ENCODE results near the gene TYRO3. TPM values are rescaled to one million over a fixed set of nuclear protein-coding genes. Genes with fewer than 3 reads are reported as not detected.

TYRO3 gene
- total RNA-seq, 1 donor from 2014 or later: 106 TPM

- H3K4me3 Mint-ChIP-seq (ENCODE audit: low read depth): peak overlapping the region; percentile 65
- H3K27ac Mint-ChIP-seq: no peak overlapping the region
- peaks cover 10% of the 10 kb centered on the region for H3K36me3 Mint-ChIP-seq (ENCODE audit: insufficient read depth)
- peaks cover 51% of the 10 kb centered on the region for H3K27me3 Mint-ChIP-seq
- H3K4me1 Mint-ChIP-seq (ENCODE audit: low read depth): peaks cover 1% of the 10 kb centered on the region
- no peaks in the 10 kb centered on the region for H3K9me3 Mint-ChIP-seq (ENCODE audit: low read depth)
- no peak for DNase-seq (ENCODE audit: low spot score, unreplicated experiment)
- TF ChIP-seq, protein P1, sequence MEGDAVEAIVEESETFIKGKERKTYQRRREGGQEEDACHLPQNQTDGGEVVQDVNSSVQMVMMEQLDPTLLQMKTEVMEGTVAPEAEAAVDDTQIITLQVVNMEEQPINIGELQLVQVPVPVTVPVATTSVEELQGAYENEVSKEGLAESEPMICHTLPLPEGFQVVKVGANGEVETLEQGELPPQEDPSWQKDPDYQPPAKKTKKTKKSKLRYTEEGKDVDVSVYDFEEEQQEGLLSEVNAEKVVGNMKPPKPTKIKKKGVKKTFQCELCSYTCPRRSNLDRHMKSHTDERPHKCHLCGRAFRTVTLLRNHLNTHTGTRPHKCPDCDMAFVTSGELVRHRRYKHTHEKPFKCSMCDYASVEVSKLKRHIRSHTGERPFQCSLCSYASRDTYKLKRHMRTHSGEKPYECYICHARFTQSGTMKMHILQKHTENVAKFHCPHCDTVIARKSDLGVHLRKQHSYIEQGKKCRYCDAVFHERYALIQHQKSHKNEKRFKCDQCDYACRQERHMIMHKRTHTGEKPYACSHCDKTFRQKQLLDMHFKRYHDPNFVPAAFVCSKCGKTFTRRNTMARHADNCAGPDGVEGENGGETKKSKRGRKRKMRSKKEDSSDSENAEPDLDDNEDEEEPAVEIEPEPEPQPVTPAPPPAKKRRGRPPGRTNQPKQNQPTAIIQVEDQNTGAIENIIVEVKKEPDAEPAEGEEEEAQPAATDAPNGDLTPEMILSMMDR (IDR thresholded peaks at IDR 0.05; ENCODE audit: unreplicated experiment): no peak
Measured at GRCh38 chr15:41512940-41513505, 46.0 kb upstream of the TYRO3 start.

DNA sequence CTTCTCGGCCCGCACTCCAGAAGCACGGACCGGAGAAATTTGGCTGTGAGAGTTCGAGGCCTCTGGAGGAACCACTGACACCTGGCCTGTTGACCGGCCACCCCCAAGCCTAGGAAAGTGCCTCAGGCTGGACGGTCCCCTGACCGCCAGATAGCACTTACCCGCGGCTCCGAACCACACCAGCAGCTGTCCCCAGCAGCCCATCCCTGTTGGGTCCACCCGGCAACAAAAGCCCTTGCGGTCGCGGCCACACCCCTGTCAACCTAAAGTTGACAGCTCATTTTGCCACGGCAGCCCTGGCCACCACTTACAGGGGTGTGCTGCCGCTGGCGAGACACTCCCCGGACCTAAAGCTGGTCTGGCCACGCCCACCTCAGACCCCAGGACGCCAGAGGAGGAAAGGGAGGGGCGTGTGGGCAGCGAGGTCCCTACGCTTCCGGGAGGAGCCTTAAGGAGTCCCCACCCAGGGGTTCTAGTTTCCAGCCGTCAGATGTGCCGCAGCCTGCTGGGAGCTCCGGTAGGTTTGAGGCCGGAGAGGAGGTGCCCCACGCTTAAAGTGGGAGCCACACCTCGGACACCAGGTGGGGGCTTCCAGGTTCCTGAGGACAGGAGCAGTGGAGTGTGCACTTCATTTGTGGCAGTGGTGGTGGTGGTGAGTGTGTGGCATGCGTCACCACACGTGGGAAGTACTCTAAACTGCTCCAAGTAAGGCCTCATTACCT, 45.3 kb upstream of the TYRO3 start, which contains the start of gene LTK:
Gene LTK (minus strand): TSS at position 322 of the 722 bp plus-strand sequence. CDS start 118 bp downstream, at position 204.
- H3K36me3 Mint-ChIP-seq (ENCODE audit: insufficient read depth): peaks cover 10% of the 10 kb centered on the region
- peaks cover 1% of the 10 kb centered on the region for H3K4me1 Mint-ChIP-seq (ENCODE audit: low read depth)
- TF ChIP-seq, protein P1 (IDR thresholded peaks at IDR 0.05; ENCODE audit: unreplicated experiment): no peak
- H3K27me3 Mint-ChIP-seq: peaks cover 47% of the 10 kb centered on the region
- H3K27ac Mint-ChIP-seq: no peak within 1 kb of the TSS
- peak within 1 kb of the TSS; percentile 65 for H3K4me3 Mint-ChIP-seq (ENCODE audit: low read depth)
- no peak for DNase-seq (ENCODE audit: low spot score, unreplicated experiment)
- H3K9me3 Mint-ChIP-seq (ENCODE audit: low read depth): no peaks in the 10 kb centered on the region

- Mint-ChIP-seq H3K27ac (no peak overlapping the region), H3K4me1 (ENCODE audit: low read depth) (peaks cover 1% of the 10 kb centered on the region), H3K9me3 (ENCODE audit: low read depth) (no peaks in the 10 kb centered on the region), H3K36me3 (ENCODE audit: insufficient read depth) (peaks cover 15% of the 10 kb centered on the region), H3K4me3 (ENCODE audit: low read depth) (no peak overlapping the region), H3K27me3 (peaks cover 17% of the 10 kb centered on the region)
- no peak for DNase-seq (ENCODE audit: low spot score, unreplicated experiment)
- TF ChIP-seq, protein P1 (IDR thresholded peaks at IDR 0.05; ENCODE audit: unreplicated experiment): no peak
Measured at GRCh38 chr15:41517895-41518449, 41.0 kb upstream of the TYRO3 start.

DNA sequence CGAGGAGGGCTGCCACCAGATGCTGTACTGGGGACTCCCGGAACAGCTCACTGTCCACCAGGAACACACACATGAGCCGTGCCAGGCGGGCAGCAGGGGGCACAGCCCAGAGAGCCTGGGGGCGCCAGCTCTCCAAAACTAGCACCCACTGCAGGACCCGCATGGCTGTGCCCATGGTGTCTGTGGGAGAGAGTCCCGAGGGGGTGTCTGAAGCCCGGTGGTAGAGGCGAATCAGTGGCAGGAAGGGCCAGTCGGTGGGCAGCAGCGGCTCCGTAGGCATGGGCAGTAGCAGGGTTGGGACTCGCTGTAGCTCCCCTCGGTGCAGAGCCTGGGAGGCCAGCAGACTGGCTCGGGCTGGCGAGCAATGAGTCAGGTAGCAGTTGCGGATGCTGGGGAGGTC, 38.4 kb upstream of the TYRO3 start:
- no peak overlapping the region for H3K27ac Mint-ChIP-seq
- TF ChIP-seq, protein P1 (IDR thresholded peaks at IDR 0.05; ENCODE audit: unreplicated experiment): no peak
- peaks cover 17% of the 10 kb centered on the region for H3K36me3 Mint-ChIP-seq (ENCODE audit: insufficient read depth)

GRCh38 chr15:41521614-41522013, 37.4 kb upstream of the TYRO3 start:
- no peak for DNase-seq (ENCODE audit: low spot score, unreplicated experiment)
- Mint-ChIP-seq H3K27me3 (no peaks in the 10 kb centered on the region), H3K4me1 (ENCODE audit: low read depth) (no peaks in the 10 kb centered on the region), H3K36me3 (ENCODE audit: insufficient read depth) (peaks cover 19% of the 10 kb centered on the region), H3K4me3 (ENCODE audit: low read depth) (no peak overlapping the region), H3K27ac (no peak overlapping the region), H3K9me3 (ENCODE audit: low read depth) (no peaks in the 10 kb centered on the region)
- TF ChIP-seq, protein P1 (IDR thresholded peaks at IDR 0.05; ENCODE audit: unreplicated experiment): no peak

More for the DNA sequence above, 38.4 kb upstream of the TYRO3 start:
- H3K27me3 Mint-ChIP-seq: no peaks in the 10 kb centered on the region
- H3K9me3 Mint-ChIP-seq (ENCODE audit: low read depth): no peaks in the 10 kb centered on the region
- H3K4me3 Mint-ChIP-seq (ENCODE audit: low read depth): no peak overlapping the region
- DNase-seq (ENCODE audit: low spot score, unreplicated experiment): no peak
- H3K4me1 Mint-ChIP-seq (ENCODE audit: low read depth): no peaks in the 10 kb centered on the region
